ENCODE measurements around the gene POLR3A. TPM values are rescaled to one million over a fixed set of nuclear protein-coding genes. Genes with fewer than 3 reads are reported as not detected.

The POLR3A gene
- total RNA-seq, 1 experiment from 2014 or later, result 38.0 TPM

GRCh38 chr10:77964811-77965210, 64.5 kb downstream of the POLR3A start:
- no peak overlapping the region for H3K4ac ChIP-seq (ENCODE audit: low read depth, low read length)
- no peak overlapping the region for H3K4me2 ChIP-seq (ENCODE audit: insufficient read depth, insufficient read length, low read length)
- no peak overlapping the region for H3K14ac ChIP-seq (ENCODE audit: insufficient read depth, low read length)
- Mint-ChIP-seq H3K27ac (no peak overlapping the region), H3K4me3 (no peak overlapping the region), H3K9me3 (peaks cover 22 to 24% of the 10 kb centered on the region in 2 experiments), H3K36me3 (ENCODE audit: insufficient read depth in 1 of 3, low read depth in 3 of 3) (peaks cover 13 to 20% (median 18%) of the 10 kb centered on the region in 3 experiments), H3K27me3 (ENCODE audit: low read depth) (no peaks in the 10 kb centered on the region), H3K4me1 (peaks cover 6 to 10% of the 10 kb centered on the region in 2 experiments)
- H2BK12ac ChIP-seq (ENCODE audit: insufficient read length, low read depth, low read length), result no peak overlapping the region
- H3K23me2 ChIP-seq (ENCODE audit: insufficient read length, low read depth, low read length, poor library complexity, severe bottlenecking), result no peaks in the 10 kb centered on the region
- H3K9ac ChIP-seq (ENCODE audit: extremely low read depth, insufficient read length, low read length), result no peak overlapping the region
- H3K79me2 ChIP-seq (ENCODE audit: insufficient read depth, low read length), result no peaks in the 10 kb centered on the region
- no peak overlapping the region for H2BK15ac ChIP-seq (ENCODE audit: low read depth, low read length)
- H3T11ph ChIP-seq (ENCODE audit: low read length), result no peak overlapping the region
- no peaks in the 10 kb centered on the region for H4K20me1 ChIP-seq (ENCODE audit: control insufficient read depth, insufficient read depth, insufficient read length)
- no peak overlapping the region for H3K23ac ChIP-seq (ENCODE audit: insufficient read length, low read depth, low read length)
- no peak overlapping the region for H3K18ac ChIP-seq (ENCODE audit: insufficient read length, low read depth, low read length)
- peaks cover 14% of the 10 kb centered on the region for H3K9me3 ChIP-seq (ENCODE audit: control insufficient read depth, low read depth, low read length)
- TF ChIP-seq, protein P1, sequence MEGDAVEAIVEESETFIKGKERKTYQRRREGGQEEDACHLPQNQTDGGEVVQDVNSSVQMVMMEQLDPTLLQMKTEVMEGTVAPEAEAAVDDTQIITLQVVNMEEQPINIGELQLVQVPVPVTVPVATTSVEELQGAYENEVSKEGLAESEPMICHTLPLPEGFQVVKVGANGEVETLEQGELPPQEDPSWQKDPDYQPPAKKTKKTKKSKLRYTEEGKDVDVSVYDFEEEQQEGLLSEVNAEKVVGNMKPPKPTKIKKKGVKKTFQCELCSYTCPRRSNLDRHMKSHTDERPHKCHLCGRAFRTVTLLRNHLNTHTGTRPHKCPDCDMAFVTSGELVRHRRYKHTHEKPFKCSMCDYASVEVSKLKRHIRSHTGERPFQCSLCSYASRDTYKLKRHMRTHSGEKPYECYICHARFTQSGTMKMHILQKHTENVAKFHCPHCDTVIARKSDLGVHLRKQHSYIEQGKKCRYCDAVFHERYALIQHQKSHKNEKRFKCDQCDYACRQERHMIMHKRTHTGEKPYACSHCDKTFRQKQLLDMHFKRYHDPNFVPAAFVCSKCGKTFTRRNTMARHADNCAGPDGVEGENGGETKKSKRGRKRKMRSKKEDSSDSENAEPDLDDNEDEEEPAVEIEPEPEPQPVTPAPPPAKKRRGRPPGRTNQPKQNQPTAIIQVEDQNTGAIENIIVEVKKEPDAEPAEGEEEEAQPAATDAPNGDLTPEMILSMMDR (conservative IDR thresholded peaks at IDR 0.05), result no peak
- H3K4me1 ChIP-seq (ENCODE audit: insufficient read depth, low read length), result no peaks in the 10 kb centered on the region
- H2AFZ ChIP-seq (ENCODE audit: low read length), result no peak overlapping the region
- no peak overlapping the region for H4K5ac ChIP-seq (ENCODE audit: insufficient read length, low read depth, low read length)
- H2AK5ac ChIP-seq (ENCODE audit: insufficient read length, low read length), result no peak overlapping the region
- no peak overlapping the region for H2BK20ac ChIP-seq (ENCODE audit: low read depth, low read length, poor library complexity, severe bottlenecking)
- H2BK5ac ChIP-seq (ENCODE audit: insufficient read length, low read length), result no peak overlapping the region
- WGBS (ENCODE audit: extremely low coverage, insufficient read length, low lambda C conversion rate), result no CpG with 5 or more reads among the region's 1 CpG
- no peaks in the 10 kb centered on the region for H3K79me1 ChIP-seq (ENCODE audit: insufficient read depth, low read depth, low read length, poor library complexity, severe bottlenecking)
- no peak overlapping the region for H2BK120ac ChIP-seq (ENCODE audit: low read depth, low read length, poor library complexity, severe bottlenecking)
- no peak overlapping the region for H3K27ac ChIP-seq (ENCODE audit: insufficient read length, low read depth, low read length)
- H4K8ac ChIP-seq (replicated peaks; ENCODE audit: insufficient read length, low read depth, low read length), result no peak overlapping the region
- DNase-seq, result no peak
- no peak overlapping the region for H4K91ac ChIP-seq (ENCODE audit: insufficient read length, low read depth, low read length)
- H3K27me3 ChIP-seq (ENCODE audit: insufficient read depth, low read length), result no peaks in the 10 kb centered on the region
- H3K56ac ChIP-seq (ENCODE audit: insufficient read length, low read depth, low read length), result no peak overlapping the region
